CD4-positive, CD25-positive, alpha-beta regulatory T cell (primary cell): ENCODE data around the gene NUDCD3. TPM values are rescaled to one million over a fixed set of nuclear protein-coding genes. Genes with fewer than 3 reads are reported as not detected.

Source experiments
- ATAC-seq, 2 donors: fragments of 150-1000 bp; cut with Tn5 transposase; one replicate each; pipeline ENCODE4 v1.10.0; 2021; ENCODE audit warnings: low read depth in 2 of 2, moderate number of reproducible peaks in 2 of 2, moderate library complexity in 1 of 2
- DNase-seq, 3 donors: peaks; one replicate each; pipeline versions ENCODE4 v3.0.0 to v3.0.0-alpha.2; 2012 to 2022; ENCODE audit warnings: mixed read lengths in 1 of 3
- H3K27ac ChIP-seq: one replicate; pipeline ENCODE4 v1.7.0; 2013; ENCODE audit warnings: mild to moderate bottlenecking, low read length; ENCODE audit not compliant: insufficient read depth, poor library complexity, severe bottlenecking
- H3K27me3 ChIP-seq: one replicate; pipeline ENCODE4 v1.7.0; 2013; ENCODE audit warnings: low read length; ENCODE audit not compliant: control insufficient read depth, insufficient read depth
- H3K36me3 ChIP-seq: one replicate; pipeline ENCODE4 v1.7.0; 2013; ENCODE audit warnings: mild to moderate bottlenecking, low read length, moderate library complexity; ENCODE audit not compliant: control insufficient read depth, insufficient read depth
- H3K4me1 ChIP-seq: 2 replicates; pipeline ENCODE4 v1.7.0; 2013; ENCODE audit warnings: mild to moderate bottlenecking, low read length; ENCODE audit not compliant: insufficient read depth, control insufficient read depth, poor library complexity, severe bottlenecking
- H3K4me3 ChIP-seq: one replicate; pipeline ENCODE4 v1.7.0; 2013; ENCODE audit warnings: low read depth, mild to moderate bottlenecking, low read length, moderate library complexity
- H3K9me3 ChIP-seq, 2 experiments: 1 replicate in 1 of 2; 2 replicates in 1 of 2; pipeline ENCODE4 v1.7.0; 2013; ENCODE audit warnings: low read length in 2 of 2, mild to moderate bottlenecking in 1 of 2, moderate library complexity in 1 of 2; ENCODE audit not compliant: control insufficient read depth in 2 of 2
- H3K27ac Mint-ChIP-seq, 3 donors: one replicate each; pipeline ENCODE4 v1.8.0; 2020 to 2022; ENCODE audit warnings: mild to moderate bottlenecking in 3 of 3, mixed read lengths in 3 of 3, moderate library complexity in 2 of 3
- H3K27me3 Mint-ChIP-seq: one replicate; pipeline ENCODE4 v1.8.0; 2022; ENCODE audit warnings: mild to moderate bottlenecking, mixed read lengths
- H3K36me3 Mint-ChIP-seq: one replicate; pipeline ENCODE4 v1.8.0; 2020; ENCODE audit warnings: mixed read lengths
- H3K4me1 Mint-ChIP-seq, 4 donors: one replicate each; pipeline ENCODE4 v1.8.0; 2020 to 2022; ENCODE audit warnings: mixed read lengths in 4 of 4, mild to moderate bottlenecking in 1 of 4
- H3K4me3 Mint-ChIP-seq, 4 donors: one replicate each; pipeline ENCODE4 v1.8.0; 2020 to 2022; ENCODE audit warnings: mild to moderate bottlenecking in 4 of 4, mixed read lengths in 4 of 4, moderate library complexity in 3 of 4
- H3K9me3 Mint-ChIP-seq, 7 donors: one replicate each; pipeline ENCODE4 v1.8.0; 2020 to 2022; ENCODE audit warnings: mixed read lengths in 7 of 7, mild to moderate bottlenecking in 3 of 7, moderate library complexity in 2 of 7
- polyA plus RNA-seq, 4 donors: library from polyadenylated mRNA; unstranded; fragments of 300-500 nt; fragmentation: Illumina TruSeq; gene quantifications; one replicate each; pipeline ENCODE4 v1.2.3, GENCODE V29; 2021
- total RNA-seq: library from RNA; stranded (reverse); gene quantifications from one replicate; pipeline ENCODE4 v1.2.3, GENCODE V29; 2022

NUDCD3 gene
- total and polyA plus RNA-seq, 5 donors from 2014 or later = 55.6 to 85.6 (median 70.1) TPM

GRCh38 chr7:44497155-44498027, 6.9 kb upstream of the NUDCD3 start:
- Histone ChIP-seq H3K27me3 (peaks cover 10% of the 10 kb centered on the region), H3K4me3 (no peak overlapping the region), H3K27ac (no peak overlapping the region), H3K36me3 (no peaks in the 10 kb centered on the region), H3K9me3 (no peaks in the 10 kb centered on the region), H3K4me1 (no peaks in the 10 kb centered on the region)
- Mint-ChIP-seq H3K4me3 (no peak overlapping the region), H3K27ac (no peak overlapping the region), H3K9me3 (no peaks in the 10 kb centered on the region), H3K4me1 (no peaks in the 10 kb centered on the region), H3K36me3 (no peaks in the 10 kb centered on the region), H3K27me3 (peaks cover 38% of the 10 kb centered on the region)
- ATAC-seq (no peak), DNase-seq (no peak)

- Histone ChIP-seq H3K27ac (no peak overlapping the region), H3K4me3 (no peak overlapping the region), H3K36me3 (no peaks in the 10 kb centered on the region), H3K9me3 (no peaks in the 10 kb centered on the region), H3K27me3 (peaks cover 9% of the 10 kb centered on the region), H3K4me1 (no peaks in the 10 kb centered on the region)
- H3K9me3 Mint-ChIP-seq = no peaks in the 10 kb centered on the region
- H3K27me3 Mint-ChIP-seq = peaks cover 28% of the 10 kb centered on the region
- peaks cover 0 to under 1% (median 0%) of the 10 kb centered on the region in 4 donors for H3K4me1 Mint-ChIP-seq
- ATAC-seq = no peak
- no peaks in the 10 kb centered on the region for H3K36me3 Mint-ChIP-seq
- DNase-seq = no peak
- H3K4me3 Mint-ChIP-seq = no peak overlapping the region
- H3K27ac Mint-ChIP-seq = no peak overlapping the region
Measured at GRCh38 chr7:44496385-44496784, 5.9 kb upstream of the NUDCD3 start.

- Histone ChIP-seq H3K27ac (no peak overlapping the region), H3K4me3 (no peak overlapping the region), H3K4me1 (peaks cover 10% of the 10 kb centered on the region), H3K27me3 (peaks cover 9% of the 10 kb centered on the region), H3K9me3 (no peaks in the 10 kb centered on the region), H3K36me3 (no peaks in the 10 kb centered on the region)
- ATAC-seq (no peak), DNase-seq (no peak)
- H3K36me3 Mint-ChIP-seq = no peaks in the 10 kb centered on the region
- no peak overlapping the region for H3K27ac Mint-ChIP-seq
- H3K9me3 Mint-ChIP-seq = no peaks in the 10 kb centered on the region
- no peak overlapping the region for H3K4me3 Mint-ChIP-seq
- H3K4me1 Mint-ChIP-seq = peaks cover 7 to 10% (median 7%) of the 10 kb centered on the region in 4 donors
- H3K27me3 Mint-ChIP-seq = peaks cover 27% of the 10 kb centered on the region
Measured at GRCh38 chr7:44494960-44495359, 4.5 kb upstream of the NUDCD3 start.

GRCh38 chr7:44491229-44491628, 771 bp upstream of the NUDCD3 start:
- Mint-ChIP-seq H3K9me3 (no peaks in the 10 kb centered on the region), H3K4me3 (peak overlapping the region; percentile 89 to 91 (median 90))

GRCh38 chr7:44489955-44490350, 505 bp downstream of the NUDCD3 start:
- no peaks in the 10 kb centered on the region for H3K9me3 ChIP-seq
- H3K4me3 ChIP-seq = peak overlapping the region; percentile 88
- peaks cover 15% of the 10 kb centered on the region for H3K36me3 Mint-ChIP-seq
- H3K27ac ChIP-seq = peak overlapping the region; percentile 98
- peaks cover 9% of the 10 kb centered on the region for H3K36me3 ChIP-seq
- peak; percentile 20 to 82 (median 73) for DNase-seq
- H3K27me3 Mint-ChIP-seq = no peaks in the 10 kb centered on the region
- peaks cover 4% of the 10 kb centered on the region for H3K27me3 ChIP-seq
- peak; percentile 52 to 54 for ATAC-seq
- peaks cover 38 to 57% (median 48%) of the 10 kb centered on the region in 4 donors for H3K4me1 Mint-ChIP-seq
- peaks cover 54% of the 10 kb centered on the region for H3K4me1 ChIP-seq
- H3K4me3 Mint-ChIP-seq = peak overlapping the region; percentile 89 to 91 (median 90)
- peaks cover 0 to 1% (median 0%) of the 10 kb centered on the region in 7 donors for H3K9me3 Mint-ChIP-seq
- H3K27ac Mint-ChIP-seq = peak overlapping the region; percentile 90 to 98 (median 96)

More at GRCh38 chr7:44491229-44491628, 771 bp upstream of the NUDCD3 start:
- Histone ChIP-seq H3K27me3 (peaks cover 7% of the 10 kb centered on the region), H3K36me3 (peaks cover 4% of the 10 kb centered on the region), H3K4me3 (peak overlapping the region; percentile 88), H3K27ac (peak overlapping the region; percentile 98), H3K4me1 (peaks cover 42% of the 10 kb centered on the region), H3K9me3 (no peaks in the 10 kb centered on the region)
- Mint-ChIP-seq H3K36me3 (peaks cover 9% of the 10 kb centered on the region), H3K27me3 (peaks cover 9% of the 10 kb centered on the region), H3K27ac (peak overlapping the region; percentile 90 to 98 (median 96)), H3K4me1 (peaks cover 27 to 44% (median 37%) of the 10 kb centered on the region in 4 donors)
- ATAC-seq (no peak), DNase-seq (no peak)

GRCh38 chr7:44488955-44489354, 1.5 kb downstream of the NUDCD3 start:
- Histone ChIP-seq H3K36me3 (peaks cover 19% of the 10 kb centered on the region), H3K4me1 (peaks cover 58% of the 10 kb centered on the region), H3K4me3 (peak overlapping the region; percentile 88), H3K27ac (peak overlapping the region; percentile 98), H3K9me3 (no peaks in the 10 kb centered on the region), H3K27me3 (peaks cover 4% of the 10 kb centered on the region)
- H3K4me3 Mint-ChIP-seq = peak overlapping the region; percentile 89 to 91 (median 90)
- peaks cover 0 to 1% (median 0%) of the 10 kb centered on the region in 7 donors for H3K9me3 Mint-ChIP-seq
- H3K36me3 Mint-ChIP-seq = peaks cover 24% of the 10 kb centered on the region
- ATAC-seq (no peak), DNase-seq (no peak)
- no peaks in the 10 kb centered on the region for H3K27me3 Mint-ChIP-seq
- H3K4me1 Mint-ChIP-seq = peaks cover 42 to 67% (median 55%) of the 10 kb centered on the region in 4 donors
- H3K27ac Mint-ChIP-seq = peak overlapping the region; percentile 90 to 98 (median 96)

GRCh38 chr7:44486693-44487092, 3.8 kb downstream of the NUDCD3 start:
- Histone ChIP-seq H3K4me1 (peaks cover 58% of the 10 kb centered on the region), H3K36me3 (peaks cover 42% of the 10 kb centered on the region), H3K4me3 (peak overlapping the region; percentile 54), H3K27me3 (no peaks in the 10 kb centered on the region), H3K9me3 (peaks cover 11 to 17% of the 10 kb centered on the region in 2 experiments), H3K27ac (no peak overlapping the region)
- Mint-ChIP-seq H3K9me3 (peaks cover 0 to 16% (median 8%) of the 10 kb centered on the region in 7 donors), H3K27ac (peak overlapping the region in 2 of 3 donors; percentile 32 to 61), H3K36me3 (peaks cover 45% of the 10 kb centered on the region), H3K27me3 (no peaks in the 10 kb centered on the region), H3K4me3 (peak overlapping the region; percentile 29 to 78 (median 68)), H3K4me1 (peaks cover 51 to 87% (median 67%) of the 10 kb centered on the region in 4 donors)
- peak in 1 of 3 donors; percentile 34 for DNase-seq
- no peak for ATAC-seq
